Parathyroid adenoma (tissue), 2 donors: ENCODE results near the gene TRIM29.

ENCODE experiments used
- H2AFZ ChIP-seq: fragments of 300-600 bp; sonication (generic); one replicate; pipeline ENCODE4 v1.7.0; 2017; ENCODE audit warnings: antibody characterized with exemption, mild to moderate bottlenecking
- H3K27ac ChIP-seq: fragments of 300-600 bp; sonication (generic); one replicate; pipeline ENCODE4 v1.7.0; 2017
- H3K27me3 ChIP-seq: fragments of 300-600 bp; sonication (generic); one replicate; pipeline ENCODE4 v1.7.0; 2017; ENCODE audit warnings: low read length; ENCODE audit not compliant: control insufficient read depth, insufficient read depth
- H3K36me3 ChIP-seq: fragments of 300-600 bp; sonication (generic); one replicate; pipeline ENCODE4 v1.7.0; 2017; ENCODE audit warnings: low read length; ENCODE audit not compliant: control insufficient read depth, insufficient read depth
- H3K4me1 ChIP-seq: fragments of 300-600 bp; sonication (generic); one replicate; pipeline ENCODE4 v1.7.0; 2017; ENCODE audit warnings: control low read depth
- H3K4me2 ChIP-seq: fragments of 300-600 bp; sonication (generic); one replicate; pipeline ENCODE4 v1.7.0; 2017; ENCODE audit warnings: low read length
- H3K4me3 ChIP-seq: fragments of 300-600 bp; sonication (generic); one replicate; pipeline ENCODE4 v1.7.0; 2017; ENCODE audit warnings: low read depth, low read length
- H3K79me2 ChIP-seq: fragments of 300-600 bp; sonication (generic); one replicate; pipeline ENCODE4 v1.7.0; 2017; ENCODE audit warnings: control low read depth
- H3K9ac ChIP-seq: fragments of 300-600 bp; sonication (generic); one replicate; pipeline ENCODE4 v1.7.0; 2017; ENCODE audit warnings: mild to moderate bottlenecking
- H3K9me3 ChIP-seq: fragments of 300-600 bp; sonication (generic); one replicate; pipeline ENCODE4 v1.7.0; 2017; ENCODE audit warnings: low read length; ENCODE audit not compliant: control insufficient read depth
- CTCF ChIP-seq: fragments of 300-600 bp; sonication (generic); IDR thresholded peaks from one replicate; pipeline ENCODE4 v1.7.0; 2017; ENCODE audit warnings: antibody characterized with exemption, mild to moderate bottlenecking
- donor health status: primary hyperparathyroidism.

The TRIM29 gene

GRCh38 chr11:120130991-120131760, 6.7 kb downstream of the TRIM29 start:
- Histone ChIP-seq H2AFZ (no peak overlapping the region), H3K79me2 (no peaks in the 10 kb centered on the region), H3K4me2 (no peak overlapping the region), H3K4me3 (no peak overlapping the region), H3K36me3 (no peaks in the 10 kb centered on the region), H3K9ac (no peak overlapping the region), H3K27ac (no peak overlapping the region), H3K9me3 (no peaks in the 10 kb centered on the region), H3K4me1 (no peaks in the 10 kb centered on the region), H3K27me3 (no peaks in the 10 kb centered on the region)
- TF ChIP-seq CTCF = no peak

- Histone ChIP-seq H3K4me2 (no peak overlapping the region), H3K27ac (no peak overlapping the region), H3K79me2 (no peaks in the 10 kb centered on the region), H3K4me1 (no peaks in the 10 kb centered on the region), H3K9ac (no peak overlapping the region), H3K4me3 (no peak overlapping the region), H2AFZ (no peak overlapping the region), H3K9me3 (no peaks in the 10 kb centered on the region), H3K27me3 (no peaks in the 10 kb centered on the region), H3K36me3 (no peaks in the 10 kb centered on the region)
- no peak for TF ChIP-seq CTCF
These were observed 7.5 kb downstream of the TRIM29 start for GRCh38 chr11:120130176-120130980.

GRCh38 chr11:120129570-120129969, 8.3 kb downstream of the TRIM29 start:
- Histone ChIP-seq H3K79me2 (no peaks in the 10 kb centered on the region), H3K27me3 (no peaks in the 10 kb centered on the region), H3K4me3 (no peak overlapping the region), H3K9me3 (no peaks in the 10 kb centered on the region), H3K36me3 (no peaks in the 10 kb centered on the region), H3K27ac (no peak overlapping the region), H3K4me1 (no peaks in the 10 kb centered on the region), H3K4me2 (no peak overlapping the region), H3K9ac (no peak overlapping the region), H2AFZ (no peak overlapping the region)
- TF ChIP-seq CTCF = no peak

GRCh38 chr11:120128392-120129119, 9.4 kb downstream of the TRIM29 start:
- Histone ChIP-seq H2AFZ (no peak overlapping the region), H3K36me3 (no peaks in the 10 kb centered on the region), H3K4me3 (no peak overlapping the region), H3K27ac (no peak overlapping the region), H3K79me2 (no peaks in the 10 kb centered on the region), H3K27me3 (no peaks in the 10 kb centered on the region), H3K9ac (no peak overlapping the region), H3K4me1 (no peaks in the 10 kb centered on the region), H3K9me3 (no peaks in the 10 kb centered on the region), H3K4me2 (no peak overlapping the region)
- no peak for TF ChIP-seq CTCF
